SK-N-SH (cell line): ENCODE data around the gene SELENOV. TPM values are rescaled to one million over a fixed set of nuclear protein-coding genes. Genes with fewer than 3 reads are reported as not detected.

Source experiments
- CTCF ChIA-PET: fragments of 300-600, 350-600 bp; formaldehyde crosslinking; extraction: SDS; loops from one replicate; lab custom pipeline; 2021; lab: Yijun Ruan, JAX
- POLR2A ChIA-PET: fragments of 350-600 bp; sonication (Branson Sonifier 250); formaldehyde crosslinking; extraction: SDS; loops from one replicate; lab custom pipeline; 2020; ENCODE audit warnings: antibody characterized with exemption, inconsistent platforms; lab: Yijun Ruan, JAX
- DNase-seq: peaks from one replicate; pipeline ENCODE4 v3.0.0; 2012
- H2AFZ ChIP-seq: fragments of 200-600 bp; sonication (generic); 2 replicates; pipeline ENCODE4 v1.8.1; 2016; ENCODE audit warnings: antibody characterized with exemption, mild to moderate bottlenecking, low read depth
- H3F3A ChIP-seq: fragments of 200-600 bp; sonication (generic); replicated peaks from 2 replicates; pipeline ENCODE3; 2016; ENCODE audit warnings: antibody characterized with exemption, mild to moderate bottlenecking; ENCODE audit not compliant: insufficient read depth
- H3K27ac ChIP-seq, 2 experiments: fragments of 200-500 bp in 1 of 2; fragments of 200-600 bp in 1 of 2; sonication (Bioruptor generic) in 1 of 2; sonication (generic), shearing (Covaris generic) in 1 of 2; 2 replicates each; pipeline versions ENCODE4 v1.5.1 to v1.6.1; 2014 to 2016; ENCODE audit warnings: low read depth in 2 of 2, inconsistent platforms in 1 of 2, low read length in 1 of 2, mild to moderate bottlenecking in 1 of 2, mixed read lengths in 1 of 2
- H3K27me3 ChIP-seq: fragments of 200-600 bp; sonication (generic), shearing (Covaris generic); 2 replicates; pipeline ENCODE4 v1.6.1; 2016; ENCODE audit warnings: mixed run types; ENCODE audit not compliant: insufficient read depth
- H3K36me3 ChIP-seq, 2 experiments: fragments of 200-500 bp in 1 of 2; fragments of 200-600 bp in 1 of 2; sonication (Bioruptor generic) in 1 of 2; sonication (generic) in 1 of 2; replicated peaks in 1 of 2; 2 replicates each; pipeline versions ENCODE3 to v1.5.1; 2014 to 2016; ENCODE audit warnings: low read length in 1 of 2, mild to moderate bottlenecking in 1 of 2; ENCODE audit not compliant: insufficient read depth in 2 of 2, control insufficient read depth in 1 of 2
- H3K4me1 ChIP-seq, 2 experiments: fragments of 200-500 bp in 1 of 2; fragments of 200-600 bp in 1 of 2; sonication (Bioruptor generic) in 1 of 2; sonication (generic), shearing (Covaris generic) in 1 of 2; 2 replicates each; pipeline versions ENCODE4 v1.5.1 to v1.6.1; 2014 to 2016; ENCODE audit warnings: low read depth in 1 of 2, low read length in 1 of 2, mixed run types in 1 of 2; ENCODE audit not compliant: insufficient read depth in 2 of 2, control insufficient read depth in 1 of 2
- H3K4me2 ChIP-seq: fragments of 200-600 bp; sonication (generic), shearing (Covaris generic); 2 replicates; pipeline ENCODE4 v1.6.1; 2017; ENCODE audit warnings: mixed run types
- H3K4me3 ChIP-seq, 2 experiments: fragments of 200-500 bp in 1 of 2; fragments of 200-600 bp in 1 of 2; sonication (Bioruptor generic) in 1 of 2; sonication (generic), shearing (Covaris generic) in 1 of 2; 2 replicates each; pipeline versions ENCODE4 v1.5.1 to v1.8.1; 2014 to 2016; ENCODE audit warnings: low read depth in 2 of 2, inconsistent platforms in 1 of 2, low read length in 1 of 2, mild to moderate bottlenecking in 1 of 2, mixed read lengths in 1 of 2, moderate library complexity in 1 of 2
- H3K79me2 ChIP-seq: fragments of 200-600 bp; sonication (generic); 2 replicates; pipeline ENCODE4 v1.8.1; 2017; ENCODE audit warnings: mild to moderate bottlenecking; ENCODE audit not compliant: insufficient read depth
- H3K9ac ChIP-seq: fragments of 200-600 bp; sonication (generic); 2 replicates; pipeline ENCODE4 v1.6.1; 2017; ENCODE audit warnings: mixed run types
- H3K9me2 ChIP-seq: fragments of 200-600 bp; sonication (generic); 2 replicates; pipeline ENCODE4 v1.6.1; 2017; ENCODE audit warnings: mixed run types
- H3K9me3 ChIP-seq: fragments of 200-600 bp; sonication (generic); 2 replicates; pipeline ENCODE4 v1.6.1; 2017; ENCODE audit warnings: mixed run types, mild to moderate bottlenecking, moderate library complexity
- H4K20me1 ChIP-seq: fragments of 200-600 bp; sonication (generic); 2 replicates; pipeline ENCODE4 v1.6.1; 2017; ENCODE audit warnings: mild to moderate bottlenecking, mixed run types; ENCODE audit not compliant: insufficient read depth
- CHD2 ChIP-seq: fragments of 150-350 bp; IDR thresholded peaks from 2 replicates; pipeline ENCODE4 v1.6.1; 2018; ENCODE audit warnings: low read length; ENCODE audit not compliant: partially characterized antibody
- ELF1 ChIP-seq: IDR thresholded peaks from 2 replicates; pipeline ENCODE4 v1.4.0; 2012
- FOSL2 ChIP-seq: IDR thresholded peaks from 2 replicates; pipeline ENCODE4 v1.4.0; 2012; ENCODE audit warnings: low read depth, mild to moderate bottlenecking, moderate library complexity, borderline replicate concordance
- JUND ChIP-seq: IDR thresholded peaks from 2 replicates; pipeline ENCODE4 v1.4.0; 2012
- NFIC ChIP-seq: IDR thresholded peaks from 2 replicates; pipeline ENCODE4 v1.4.0; 2012; ENCODE audit warnings: borderline replicate concordance
- RFX5 ChIP-seq: IDR thresholded peaks from 2 replicates; pipeline ENCODE4 v1.6.1; 2012; ENCODE audit warnings: mild to moderate bottlenecking, improper control_type of control experiment, low read length
- SIN3A ChIP-seq: IDR thresholded peaks from 2 replicates; pipeline ENCODE4 v1.6.1; 2012; ENCODE audit warnings: low read depth, mild to moderate bottlenecking, low read length, moderate library complexity, borderline replicate concordance
- SMC3 ChIP-seq: IDR thresholded peaks from 2 replicates; pipeline ENCODE4 v1.6.1; 2012; ENCODE audit warnings: low read depth, low read length, improper control_type of control experiment
- TAF1 ChIP-seq: IDR thresholded peaks from 2 replicates; pipeline ENCODE4 v1.6.1; 2012; ENCODE audit warnings: low read depth, mild to moderate bottlenecking, low read length, moderate library complexity, borderline replicate concordance
- WGBS: methylation state at CpG from one replicate; pipeline ENCODE4 v1.1.6; 2017; ENCODE audit warnings: low lambda C conversion rate; 5-methylcytosine and 5-hydroxymethylcytosine counted together
- polyA plus RNA-seq, 3 experiments: library from polyadenylated mRNA; depleted of rRNA; stranded (reverse); fragments of >200 nt; gene quantifications; 2 replicates each; pipeline ENCODE4 v1.2.3, GENCODE V29; 2012
- TF ChIP-seq, protein P1 (sequence below): IDR thresholded peaks from 2 replicates; pipeline ENCODE4 v1.6.1; 2012; ENCODE audit warnings: mild to moderate bottlenecking, low read depth, low read length, moderate library complexity

The SELENOV gene
- polyA plus RNA-seq, 1 of the 3 experiments (the other 2 are of a cell fraction), result 0.08 TPM

DNA sequence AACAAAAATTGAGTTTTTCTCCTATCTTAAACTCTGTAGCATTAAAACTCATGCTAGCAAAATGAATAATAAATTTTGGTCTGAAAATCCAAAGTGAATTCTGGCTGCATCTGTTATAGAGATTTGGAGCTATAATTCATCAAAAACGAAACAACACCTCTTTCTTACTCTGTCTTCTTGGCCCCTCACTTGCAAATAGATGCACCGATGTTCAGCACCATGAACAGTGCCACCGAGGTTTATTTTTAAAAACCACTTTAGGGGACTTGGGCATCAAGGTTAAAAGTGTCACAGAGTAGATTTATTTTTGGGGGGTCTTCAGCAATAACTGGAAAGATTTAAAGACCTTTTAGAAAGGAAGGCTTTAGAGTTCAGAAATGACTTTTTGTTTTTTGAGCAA lies 51.1 kb downstream of the SELENOV start:
- no peak overlapping the region for H2AFZ ChIP-seq
- ChIA-PET CTCF (no interaction called here), POLR2A (no interaction called here)
- no peaks in the 10 kb centered on the region for H3F3A ChIP-seq
- no peak for DNase-seq
- no peaks in the 10 kb centered on the region for H3K9me3 ChIP-seq
- TF ChIP-seq, protein P1, sequence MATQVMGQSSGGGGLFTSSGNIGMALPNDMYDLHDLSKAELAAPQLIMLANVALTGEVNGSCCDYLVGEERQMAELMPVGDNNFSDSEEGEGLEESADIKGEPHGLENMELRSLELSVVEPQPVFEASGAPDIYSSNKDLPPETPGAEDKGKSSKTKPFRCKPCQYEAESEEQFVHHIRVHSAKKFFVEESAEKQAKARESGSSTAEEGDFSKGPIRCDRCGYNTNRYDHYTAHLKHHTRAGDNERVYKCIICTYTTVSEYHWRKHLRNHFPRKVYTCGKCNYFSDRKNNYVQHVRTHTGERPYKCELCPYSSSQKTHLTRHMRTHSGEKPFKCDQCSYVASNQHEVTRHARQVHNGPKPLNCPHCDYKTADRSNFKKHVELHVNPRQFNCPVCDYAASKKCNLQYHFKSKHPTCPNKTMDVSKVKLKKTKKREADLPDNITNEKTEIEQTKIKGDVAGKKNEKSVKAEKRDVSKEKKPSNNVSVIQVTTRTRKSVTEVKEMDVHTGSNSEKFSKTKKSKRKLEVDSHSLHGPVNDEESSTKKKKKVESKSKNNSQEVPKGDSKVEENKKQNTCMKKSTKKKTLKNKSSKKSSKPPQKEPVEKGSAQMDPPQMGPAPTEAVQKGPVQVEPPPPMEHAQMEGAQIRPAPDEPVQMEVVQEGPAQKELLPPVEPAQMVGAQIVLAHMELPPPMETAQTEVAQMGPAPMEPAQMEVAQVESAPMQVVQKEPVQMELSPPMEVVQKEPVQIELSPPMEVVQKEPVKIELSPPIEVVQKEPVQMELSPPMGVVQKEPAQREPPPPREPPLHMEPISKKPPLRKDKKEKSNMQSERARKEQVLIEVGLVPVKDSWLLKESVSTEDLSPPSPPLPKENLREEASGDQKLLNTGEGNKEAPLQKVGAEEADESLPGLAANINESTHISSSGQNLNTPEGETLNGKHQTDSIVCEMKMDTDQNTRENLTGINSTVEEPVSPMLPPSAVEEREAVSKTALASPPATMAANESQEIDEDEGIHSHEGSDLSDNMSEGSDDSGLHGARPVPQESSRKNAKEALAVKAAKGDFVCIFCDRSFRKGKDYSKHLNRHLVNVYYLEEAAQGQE, result peak; percentile 88
- TF ChIP-seq SMC3, result no peak
- no peak overlapping the region for H3K4me3 ChIP-seq
- 4% methylated on average over 3 of the region's 3 CpGs for WGBS
- H3K4me1 ChIP-seq, result no peaks in the 10 kb centered on the region
- H3K4me2 ChIP-seq, result no peak overlapping the region
- H3K27me3 ChIP-seq, result no peaks in the 10 kb centered on the region
- no peaks in the 10 kb centered on the region for H3K9me2 ChIP-seq
- H4K20me1 ChIP-seq, result no peaks in the 10 kb centered on the region
- no peak overlapping the region for H3K27ac ChIP-seq
- no peaks in the 10 kb centered on the region for H3K36me3 ChIP-seq
- H3K9ac ChIP-seq, result no peak overlapping the region
- no peaks in the 10 kb centered on the region for H3K79me2 ChIP-seq

DNA sequence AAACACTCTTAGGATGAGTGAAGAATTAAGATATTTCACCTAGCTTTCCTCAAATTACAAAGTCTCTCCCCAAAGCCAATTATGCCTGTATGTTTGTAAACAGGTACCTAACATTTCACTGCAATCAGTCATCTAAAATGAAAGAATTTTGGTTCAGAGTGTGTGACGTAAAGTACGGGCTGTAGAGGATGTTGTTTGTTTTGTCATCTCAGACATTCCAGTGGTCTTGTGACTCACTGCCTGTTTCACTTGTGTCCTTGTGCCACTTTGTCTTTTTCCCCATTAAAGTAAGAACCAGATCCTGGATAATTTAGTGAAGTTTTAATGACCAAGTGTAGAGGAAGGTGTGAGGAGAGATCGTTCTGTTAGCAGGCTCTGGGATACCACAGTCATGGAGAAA lies 53.7 kb downstream of the SELENOV start:
- Histone ChIP-seq H4K20me1 (no peaks in the 10 kb centered on the region), H3K4me3 (no peak overlapping the region), H2AFZ (no peak overlapping the region)
- WGBS, result 27% methylated on average over 3 of the region's 3 CpGs
- TF ChIP-seq CHD2, result no peak
- no peak for TF ChIP-seq RFX5
- no peak for TF ChIP-seq JUND
- no peak for TF ChIP-seq NFIC
- no peak for TF ChIP-seq FOSL2
- TF ChIP-seq ELF1, result no peak
- TF ChIP-seq TAF1, result no peak
- TF ChIP-seq SIN3A, result no peak
- TF ChIP-seq, all 33 proteins: peak for 0
- Histone ChIP-seq H3K4me2 (no peak overlapping the region), H3K79me2 (no peaks in the 10 kb centered on the region), H3F3A (no peaks in the 10 kb centered on the region), H3K27me3 (no peaks in the 10 kb centered on the region), H3K9me3 (no peaks in the 10 kb centered on the region), H3K4me1 (no peaks in the 10 kb centered on the region), H3K36me3 (no peaks in the 10 kb centered on the region), H3K9me2 (no peaks in the 10 kb centered on the region), H3K9ac (no peak overlapping the region), H3K27ac (no peak overlapping the region)
- POLR2A ChIA-PET, result no interaction called here
- CTCF ChIA-PET, result no interaction called here
- DNase-seq, result no peak

Other genes starting within 250 kb of the SELENOV start
- gene IFNL2, start 246.7 kb upstream of the SELENOV start, polyA plus RNA-seq (2012; rRNA removed), result not detected in 2 replicates
- not detected in 2 replicates for gene IFNL1, start 218.7 kb upstream of the SELENOV start, polyA plus RNA-seq (2012; rRNA removed)
- gene LRFN1, start 194.3 kb upstream of the SELENOV start, polyA plus RNA-seq (2012; rRNA removed), result 0.80 and 2.7 TPM in 2 replicates
- gene GMFG, start 179.1 kb upstream of the SELENOV start, polyA plus RNA-seq (2012; rRNA removed), result 0.21 TPM in 1 of 2 replicates, not detected in the other
- 62.2 and 83.0 TPM in 2 replicates for gene SAMD4B, start 172.7 kb upstream of the SELENOV start, polyA plus RNA-seq (2012; rRNA removed)
- gene PAF1, start 124.0 kb upstream of the SELENOV start, polyA plus RNA-seq (2012; rRNA removed), result 57.6 and 65.3 TPM in 2 replicates
- gene MED29, start 123.8 kb upstream of the SELENOV start, polyA plus RNA-seq (2012; rRNA removed), result 32.0 and 33.1 TPM in 2 replicates
- 19.7 and 49.3 TPM in 2 replicates for gene ZFP36, start 108.3 kb upstream of the SELENOV start, polyA plus RNA-seq (2012; rRNA removed)
- gene PLEKHG2, start 102.5 kb upstream of the SELENOV start, polyA plus RNA-seq (2012; rRNA removed), result 13.6 and 13.8 TPM in 2 replicates
- gene RPS16, start 79.2 kb upstream of the SELENOV start, polyA plus RNA-seq (2012; rRNA removed), result 5,038 and 7,541 TPM in 2 replicates
- gene SUPT5H, start 69.6 kb upstream of the SELENOV start, polyA plus RNA-seq (2012; rRNA removed), result 115 and 137 TPM in 2 replicates
- gene TIMM50, start 34.3 kb upstream of the SELENOV start, polyA plus RNA-seq (2012; rRNA removed), result 83.8 and 98.1 TPM in 2 replicates
- 4.7 and 4.8 TPM in 2 replicates for gene DLL3, start 16.2 kb upstream of the SELENOV start, polyA plus RNA-seq (2012; rRNA removed)
- gene EID2B, start 17.7 kb downstream of the SELENOV start, polyA plus RNA-seq (2012; rRNA removed), result 5.4 and 6.5 TPM in 2 replicates
- 13.9 and 14.1 TPM in 2 replicates for gene EID2, start 25.0 kb downstream of the SELENOV start, polyA plus RNA-seq (2012; rRNA removed)
- gene LGALS13, start 87.4 kb downstream of the SELENOV start, polyA plus RNA-seq (2012; rRNA removed), result not detected in 2 replicates
- gene LGALS16, start 140.8 kb downstream of the SELENOV start, polyA plus RNA-seq (2012; rRNA removed), result not detected in 2 replicates
- gene LGALS14, start 189.3 kb downstream of the SELENOV start, polyA plus RNA-seq (2012; rRNA removed), result not detected in 2 replicates
- not detected in 2 replicates for gene CLC, start 222.9 kb downstream of the SELENOV start, polyA plus RNA-seq (2012; rRNA removed)